ENCODE results near the gene AMBRA1.
A peak's percentile ranks its signal among the peaks of the same experiment; 100 is the strongest.

Gene AMBRA1

GRCh38 chr11:46593550-46594373, at the start of gene AMBRA1:
Gene AMBRA1, minus strand, starts transcription at chr11:46594023. Its CDS starts 45,643 bp downstream, at chr11:46548380.
- peak; percentile 72 to 79 for DNase-seq (ENCODE audit: low read depth in 2 of 2)

- DNase-seq (ENCODE audit: low read depth in 2 of 2): no peak
Observed at GRCh38 chr11:46643531-46643930, 49.7 kb upstream of the AMBRA1 start.

- no peak for DNase-seq (ENCODE audit: low read depth in 2 of 2)
Observed at GRCh38 chr11:46642627-46643335, 49.0 kb upstream of the AMBRA1 start.

GRCh38 chr11:46641639-46642038, 47.8 kb upstream of the AMBRA1 start:
- no peak for DNase-seq (ENCODE audit: low read depth in 2 of 2)

GRCh38 chr11:46640036-46640788, 46.4 kb upstream of the AMBRA1 start:
- no peak for DNase-seq (ENCODE audit: low read depth in 2 of 2)

- no peak for DNase-seq (ENCODE audit: low read depth in 2 of 2)
Observed at GRCh38 chr11:46639197-46639839, 45.5 kb upstream of the AMBRA1 start.

DNA sequence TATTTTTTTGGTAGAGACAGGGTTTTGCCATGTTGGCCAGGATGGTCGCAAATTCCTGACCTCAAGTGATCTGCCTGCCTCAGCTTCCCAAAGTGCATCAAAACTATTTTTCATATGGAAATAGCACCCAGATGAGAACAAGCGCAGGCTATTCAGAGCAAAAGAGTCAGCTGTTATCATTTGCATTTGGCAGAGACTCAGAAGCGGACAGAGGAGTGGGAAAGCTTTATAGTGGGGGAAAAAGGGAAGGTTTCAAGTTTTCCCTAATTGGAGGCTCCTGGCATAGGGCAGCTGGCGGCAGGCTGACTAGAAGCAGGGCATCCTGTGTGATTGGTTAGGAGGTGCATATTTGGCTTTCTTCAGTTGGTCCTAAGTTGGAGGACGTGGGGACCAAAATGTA, 43.7 kb upstream of the AMBRA1 start:
- DNase-seq (ENCODE audit: low read depth in 2 of 2): no peak

GRCh38 chr11:46635557-46636139, 41.8 kb upstream of the AMBRA1 start:
- DNase-seq (ENCODE audit: low read depth in 2 of 2): no peak

DNA sequence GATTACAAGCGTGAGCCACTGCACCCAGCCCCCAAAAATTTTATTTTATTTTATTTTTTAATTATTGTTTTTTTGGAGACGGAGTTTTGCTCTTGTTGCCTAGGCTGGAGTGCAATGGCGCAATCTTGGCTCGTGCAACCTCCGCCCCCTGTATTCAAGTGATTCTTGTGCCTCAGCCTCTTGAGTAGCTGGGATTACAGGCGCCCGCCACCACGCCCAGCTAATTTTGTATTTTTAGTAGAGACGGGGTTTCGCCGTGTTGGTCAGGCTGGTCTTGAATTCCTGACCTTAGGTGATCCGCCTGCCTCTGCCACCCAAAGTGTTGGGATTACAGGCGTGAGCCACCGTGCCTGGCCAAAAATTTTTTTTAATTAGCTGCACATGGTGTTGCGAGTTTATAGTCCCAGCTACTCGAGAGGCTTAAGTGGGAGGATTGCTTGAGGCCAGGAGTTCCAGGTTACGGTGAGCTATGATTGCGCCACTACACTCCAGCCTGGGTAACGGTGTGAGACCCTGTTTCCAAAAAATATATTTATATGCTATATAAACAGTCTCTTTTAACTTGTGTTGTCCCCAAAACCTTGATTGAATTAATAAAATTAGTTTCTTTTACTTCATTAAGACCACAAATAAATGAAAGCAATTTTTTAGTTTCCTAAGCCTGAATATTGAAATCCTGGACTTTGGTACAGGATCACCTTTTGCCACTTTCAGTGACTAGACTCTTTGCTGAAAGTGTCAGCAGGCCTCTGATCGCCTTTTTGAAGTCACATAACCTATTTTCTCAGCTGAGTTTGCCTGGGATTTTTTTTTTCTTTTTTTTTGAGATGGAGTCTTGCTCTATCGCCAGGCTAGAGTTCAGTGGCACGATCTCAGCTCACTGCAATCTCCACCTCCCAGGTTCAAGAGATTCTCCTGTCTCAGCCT, 39.7 kb upstream of the AMBRA1 start:
- DNase-seq (ENCODE audit: low read depth in 2 of 2): no peak

- no peak for DNase-seq (ENCODE audit: low read depth in 2 of 2)
Observed at GRCh38 chr11:46632502-46632901, 38.7 kb upstream of the AMBRA1 start.

GRCh38 chr11:46631676-46632075, 37.9 kb upstream of the AMBRA1 start:
- DNase-seq (ENCODE audit: low read depth in 2 of 2): no peak

- DNase-seq (ENCODE audit: low read depth in 2 of 2): no peak
Observed at GRCh38 chr11:46630237-46630636, 36.4 kb upstream of the AMBRA1 start.

GRCh38 chr11:46628961-46629360, 35.1 kb upstream of the AMBRA1 start:
- no peak for DNase-seq (ENCODE audit: low read depth in 2 of 2)

DNA sequence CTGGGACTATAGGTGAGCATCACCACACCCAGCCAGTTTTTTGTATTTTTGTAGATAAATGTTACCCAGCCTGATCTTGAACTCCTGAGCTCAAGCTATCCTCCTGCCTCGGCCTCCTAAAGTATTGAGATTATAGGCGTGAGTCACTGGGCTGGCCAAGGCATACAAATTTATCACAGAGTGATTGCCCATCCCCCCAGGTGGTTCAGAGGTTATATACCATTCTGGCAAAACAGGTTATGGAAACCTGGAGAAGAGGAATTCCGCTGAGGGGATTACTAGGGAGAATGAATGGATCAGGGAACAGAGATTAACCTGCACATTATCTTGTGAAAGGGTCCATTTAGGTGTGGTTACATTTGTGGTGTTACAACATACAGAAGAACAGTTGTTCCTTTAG, 31.6 kb upstream of the AMBRA1 start:
- DNase-seq (ENCODE audit: low read depth in 2 of 2): no peak

GRCh38 chr11:46618837-46619236, 25.0 kb upstream of the AMBRA1 start:
- DNase-seq (ENCODE audit: low read depth in 2 of 2): no peak

- DNase-seq (ENCODE audit: low read depth in 2 of 2): no peak
Observed at GRCh38 chr11:46617972-46618314, 24.1 kb upstream of the AMBRA1 start.

DNA sequence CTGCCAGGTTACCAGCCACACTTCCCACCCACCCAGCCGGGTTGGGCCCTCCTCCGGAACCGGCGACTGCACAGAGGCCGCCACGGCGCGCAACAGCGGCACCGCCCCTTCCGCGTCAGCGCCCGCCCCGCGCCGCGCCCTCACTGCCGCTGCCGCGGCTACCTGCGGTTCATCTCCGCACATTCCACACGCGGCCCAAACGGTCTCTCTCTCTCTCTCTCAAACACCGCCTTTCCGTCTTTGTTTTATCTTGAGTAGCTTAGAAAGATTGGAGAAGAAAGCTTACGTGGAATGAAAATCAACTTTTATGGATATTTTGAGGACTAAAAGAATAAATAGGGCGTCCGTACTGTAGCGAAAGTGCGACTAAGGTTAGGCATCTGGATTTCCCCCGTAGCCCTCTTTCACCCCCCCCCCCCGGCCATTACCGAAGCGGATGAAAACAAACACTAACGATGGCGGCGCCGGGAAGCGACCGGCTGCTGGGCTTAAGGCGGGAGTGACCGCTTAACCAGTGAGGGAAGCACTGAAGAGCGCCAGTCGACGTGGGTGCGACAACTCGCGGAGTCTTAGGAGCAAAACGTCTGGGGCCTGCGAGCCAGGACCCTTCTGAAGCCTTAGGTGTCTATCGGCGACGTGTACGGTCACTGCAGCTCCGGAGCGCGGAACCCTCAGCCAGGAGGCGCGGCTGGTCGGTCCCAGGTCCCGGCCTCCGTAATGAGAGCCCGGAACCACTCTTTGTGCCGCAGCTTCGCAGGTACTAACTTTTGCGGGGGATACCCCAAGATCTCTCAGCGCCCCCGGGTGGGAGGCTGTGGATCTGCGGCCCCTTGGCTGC, 23.5 kb upstream of the AMBRA1 start, which contains the start of the genes ATG13 and HARBI1:
TSS of gene ATG13 (plus strand) at position 420 of the 838 bp plus-strand sequence. CDS start 26,739 bp downstream, outside the sequence.
TSS of gene HARBI1 (minus strand) at position 94 of the 838 bp plus-strand sequence. CDS start 990 bp downstream, outside the sequence.
- peak; percentile 85 to 90 for DNase-seq (ENCODE audit: low read depth in 2 of 2)

DNA sequence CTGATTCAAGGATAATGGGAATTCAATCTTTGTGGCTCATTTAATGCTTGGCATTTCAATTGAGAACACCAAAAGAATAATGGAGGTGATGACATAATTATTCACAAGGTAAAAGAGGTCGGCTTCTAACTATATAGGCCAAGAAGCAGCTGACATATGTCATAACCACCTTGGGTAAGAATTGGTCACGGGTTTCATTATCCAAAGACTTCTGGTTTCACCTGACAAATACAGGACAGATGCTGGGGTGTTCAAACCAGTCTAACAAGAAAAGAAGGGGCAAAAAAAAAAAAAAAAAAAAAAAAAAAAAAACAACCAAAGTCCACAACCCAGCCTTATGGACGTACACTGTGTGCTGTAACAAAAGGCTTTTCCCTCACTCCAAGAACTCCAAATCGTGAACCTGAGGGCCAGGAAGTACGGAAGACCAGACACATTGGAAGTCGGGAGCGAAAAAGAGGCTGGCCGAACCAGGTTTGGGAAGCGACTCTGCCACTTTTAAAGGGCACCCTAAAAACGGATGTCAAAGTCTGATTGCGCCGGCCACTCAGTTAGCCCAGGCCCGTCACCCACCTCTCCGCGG, 22.8 kb upstream of the AMBRA1 start:
- DNase-seq (ENCODE audit: low read depth in 2 of 2): no peak

- DNase-seq (ENCODE audit: low read depth in 2 of 2): no peak
Observed at GRCh38 chr11:46615756-46616155, 21.9 kb upstream of the AMBRA1 start.
